Measurements from ENCODE around the gene SYT2. TPM values are rescaled to one million over a fixed set of nuclear protein-coding genes. Genes with fewer than 3 reads are reported as not detected.

SYT2 gene
- total RNA-seq, 1 experiment from 2014 or later: 0.69 TPM

- TF ChIP-seq CTCF (conservative IDR thresholded peaks at IDR 0.05; ENCODE audit: low read depth, low read length): no peak
- TF ChIP-seq EZH2 (IDR thresholded peaks at IDR 0.05; ENCODE audit: borderline replicate concordance, low read depth, low read length, poor library complexity, severe bottlenecking): no peak
- no peak for DNase-seq (ENCODE audit: low spot score)
- Histone ChIP-seq H3K36me3 (ENCODE audit: insufficient read depth, low read length, poor library complexity, severe bottlenecking) (no peaks in the 10 kb centered on the region), H3K27ac (ENCODE audit: low read depth, low read length, poor library complexity, severe bottlenecking) (no peak overlapping the region), H3K27me3 (replicated peaks; ENCODE audit: insufficient read depth, low read depth, low read length, poor library complexity) (peaks cover 47% of the 10 kb centered on the region), H3K4me1 (ENCODE audit: insufficient read depth, low read length, poor library complexity, severe bottlenecking) (no peaks in the 10 kb centered on the region), H3K9me3 (ENCODE audit: low read depth, low read length, poor library complexity, severe bottlenecking) (no peaks in the 10 kb centered on the region), H3K4me3 (ENCODE audit: low read depth, low read length, poor library complexity, severe bottlenecking) (no peak overlapping the region)
- intact Hi-C loops (cut with micrococcal nuclease; ENCODE audit: unreplicated experiment): no loop called here
- BruUV-seq (replicated peaks): no TSS peak
- CTCF ChIA-PET: no interaction called here
- POLR2A ChIA-PET (ENCODE audit: low non-redundant PET): no interaction called here
These were observed 65.2 kb downstream of the SYT2 start for GRCh38 chr1:202645097-202645476.

DNA sequence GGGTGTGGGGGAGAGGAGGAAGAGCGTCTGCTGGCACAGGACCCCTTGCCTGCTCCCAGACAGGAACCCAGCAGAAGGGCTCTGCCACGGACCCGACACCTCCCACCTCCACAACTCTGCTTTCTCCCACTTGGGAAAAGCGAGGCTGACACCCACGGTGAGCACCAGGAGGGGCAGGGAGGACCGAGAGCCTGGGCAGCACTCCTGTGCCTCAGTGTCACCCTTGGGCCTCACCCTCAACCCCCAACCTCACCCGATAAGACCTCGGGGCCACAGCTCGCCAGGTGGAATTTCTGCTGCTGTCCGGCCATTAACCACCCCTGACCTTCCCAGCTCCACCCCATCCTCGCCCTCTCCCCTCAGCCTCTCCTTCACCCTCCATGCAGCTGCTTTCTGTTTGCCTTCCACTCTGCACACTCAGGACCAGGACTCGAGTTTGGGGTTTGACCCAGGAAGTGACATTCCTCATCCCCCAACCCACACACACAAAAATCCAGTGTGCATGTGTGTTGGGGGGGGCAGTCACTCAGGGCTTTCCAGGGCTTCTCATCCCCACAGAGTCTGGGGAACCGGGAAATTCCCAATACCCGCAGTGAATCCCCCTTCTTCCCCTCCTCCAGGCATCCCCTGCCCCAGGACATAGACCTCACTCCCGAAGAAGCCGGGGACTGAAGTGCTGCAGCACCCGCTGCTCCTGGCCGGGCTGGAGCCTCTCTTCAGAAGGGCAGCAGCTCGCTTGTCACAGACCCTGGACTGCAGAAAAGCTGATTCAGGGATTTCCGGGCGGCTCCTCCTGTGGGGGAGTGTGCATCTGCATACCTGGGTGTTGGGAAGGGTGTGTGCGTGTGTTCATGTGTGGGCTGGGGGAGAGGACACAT lies 65.8 kb downstream of the SYT2 start:
- no peak for DNase-seq (ENCODE audit: low spot score)
- H3K9me3 ChIP-seq (ENCODE audit: low read depth, low read length, poor library complexity, severe bottlenecking): no peaks in the 10 kb centered on the region
- no peaks in the 10 kb centered on the region for H3K36me3 ChIP-seq (ENCODE audit: insufficient read depth, low read length, poor library complexity, severe bottlenecking)
- no peak overlapping the region for H3K4me3 ChIP-seq (ENCODE audit: low read depth, low read length, poor library complexity, severe bottlenecking)
- H3K4me1 ChIP-seq (ENCODE audit: insufficient read depth, low read length, poor library complexity, severe bottlenecking): no peaks in the 10 kb centered on the region
- CTCF ChIA-PET: no interaction called here
- no peak for TF ChIP-seq CTCF (conservative IDR thresholded peaks at IDR 0.05; ENCODE audit: low read depth, low read length)
- TF ChIP-seq EZH2 (IDR thresholded peaks at IDR 0.05; ENCODE audit: borderline replicate concordance, low read depth, low read length, poor library complexity, severe bottlenecking): peak; percentile 2
- POLR2A ChIA-PET (ENCODE audit: low non-redundant PET): no interaction called here
- BruUV-seq (replicated peaks): no TSS peak
- intact Hi-C loops (cut with micrococcal nuclease; ENCODE audit: unreplicated experiment): no loop called here
- H3K27ac ChIP-seq (ENCODE audit: low read depth, low read length, poor library complexity, severe bottlenecking): no peak overlapping the region
- peaks cover 47% of the 10 kb centered on the region for H3K27me3 ChIP-seq (replicated peaks; ENCODE audit: insufficient read depth, low read depth, low read length, poor library complexity)

GRCh38 chr1:202643397-202644218 lies 66.6 kb downstream of the SYT2 start:
- Histone ChIP-seq H3K4me3 (ENCODE audit: low read depth, low read length, poor library complexity, severe bottlenecking) (peak overlapping the region; percentile 43), H3K27me3 (replicated peaks; ENCODE audit: insufficient read depth, low read depth, low read length, poor library complexity) (peaks cover 47% of the 10 kb centered on the region), H3K4me1 (ENCODE audit: insufficient read depth, low read length, poor library complexity, severe bottlenecking) (no peaks in the 10 kb centered on the region), H3K36me3 (ENCODE audit: insufficient read depth, low read length, poor library complexity, severe bottlenecking) (no peaks in the 10 kb centered on the region), H3K9me3 (ENCODE audit: low read depth, low read length, poor library complexity, severe bottlenecking) (no peaks in the 10 kb centered on the region), H3K27ac (ENCODE audit: low read depth, low read length, poor library complexity, severe bottlenecking) (no peak overlapping the region)
- intact Hi-C loops (cut with micrococcal nuclease; ENCODE audit: unreplicated experiment): no loop called here
- DNase-seq (ENCODE audit: low spot score): no peak
- ChIA-PET POLR2A (ENCODE audit: low non-redundant PET) (no interaction called here), CTCF (no interaction called here)
- no TSS peak for BruUV-seq (replicated peaks)
- TF ChIP-seq CTCF (conservative IDR thresholded peaks at IDR 0.05; ENCODE audit: low read depth, low read length) (no peak), EZH2 (IDR thresholded peaks at IDR 0.05; ENCODE audit: borderline replicate concordance, low read depth, low read length, poor library complexity, severe bottlenecking) (peak; percentile 79)

Measured in A673 (cell line).